ENCODE data around the gene FMNL3.

FMNL3 gene

DNA sequence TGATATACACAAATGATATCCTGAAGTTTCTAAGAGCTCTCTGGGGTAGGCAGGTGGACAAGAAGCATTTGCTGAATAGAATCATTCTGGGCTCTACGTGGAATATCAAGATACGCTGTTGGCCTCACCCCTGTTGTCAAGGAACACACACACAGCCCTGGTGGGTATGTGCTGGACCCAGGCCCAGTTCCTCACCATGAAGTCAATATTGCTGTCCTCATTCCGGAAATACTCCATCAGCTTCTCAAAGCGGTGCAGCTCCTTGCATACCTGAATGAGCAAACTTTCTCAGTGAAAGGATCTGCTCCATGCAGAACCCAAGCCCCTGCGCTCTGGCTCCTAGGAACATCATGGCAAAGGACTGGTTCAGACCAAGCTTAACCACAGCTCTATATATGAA is 52.5 kb downstream of the FMNL3 start:
- H3K4me3 ChIP-seq (ENCODE audit: low read length): no peak overlapping the region
- no peaks in the 10 kb centered on the region for H4K20me1 ChIP-seq (ENCODE audit: insufficient read depth, low read length)
- H3K9me3 ChIP-seq (replicated peaks; ENCODE audit: insufficient read depth, low read length): no peaks in the 10 kb centered on the region
- no peak overlapping the region for H3K9ac ChIP-seq (ENCODE audit: low read length)
- no peak overlapping the region for H3K4me2 ChIP-seq (ENCODE audit: low read depth, low read length)
- H3K27me3 ChIP-seq (replicated peaks; ENCODE audit: insufficient read depth, low read length): no peaks in the 10 kb centered on the region
- H3K79me2 ChIP-seq (ENCODE audit: low read length): no peaks in the 10 kb centered on the region
- no peak overlapping the region for H3K27ac ChIP-seq (ENCODE audit: low read length)
- H3K4me1 ChIP-seq (ENCODE audit: low read length): no peaks in the 10 kb centered on the region
- H3K36me3 ChIP-seq (replicated peaks; ENCODE audit: insufficient read depth, low read length): no peaks in the 10 kb centered on the region
- no peaks in the 10 kb centered on the region for H3F3A ChIP-seq (ENCODE audit: insufficient read depth, low read length)
- no peak overlapping the region for H2AFZ ChIP-seq (ENCODE audit: low read length)
- no peak for TF ChIP-seq EZH2phosphoT487 (IDR thresholded peaks at IDR 0.05; ENCODE audit: low read length)
- TF ChIP-seq EZH2 (optimal IDR thresholded peaks at IDR 0.05; ENCODE audit: low read depth, low read length): no peak
- TF ChIP-seq, protein P1, sequence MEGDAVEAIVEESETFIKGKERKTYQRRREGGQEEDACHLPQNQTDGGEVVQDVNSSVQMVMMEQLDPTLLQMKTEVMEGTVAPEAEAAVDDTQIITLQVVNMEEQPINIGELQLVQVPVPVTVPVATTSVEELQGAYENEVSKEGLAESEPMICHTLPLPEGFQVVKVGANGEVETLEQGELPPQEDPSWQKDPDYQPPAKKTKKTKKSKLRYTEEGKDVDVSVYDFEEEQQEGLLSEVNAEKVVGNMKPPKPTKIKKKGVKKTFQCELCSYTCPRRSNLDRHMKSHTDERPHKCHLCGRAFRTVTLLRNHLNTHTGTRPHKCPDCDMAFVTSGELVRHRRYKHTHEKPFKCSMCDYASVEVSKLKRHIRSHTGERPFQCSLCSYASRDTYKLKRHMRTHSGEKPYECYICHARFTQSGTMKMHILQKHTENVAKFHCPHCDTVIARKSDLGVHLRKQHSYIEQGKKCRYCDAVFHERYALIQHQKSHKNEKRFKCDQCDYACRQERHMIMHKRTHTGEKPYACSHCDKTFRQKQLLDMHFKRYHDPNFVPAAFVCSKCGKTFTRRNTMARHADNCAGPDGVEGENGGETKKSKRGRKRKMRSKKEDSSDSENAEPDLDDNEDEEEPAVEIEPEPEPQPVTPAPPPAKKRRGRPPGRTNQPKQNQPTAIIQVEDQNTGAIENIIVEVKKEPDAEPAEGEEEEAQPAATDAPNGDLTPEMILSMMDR (IDR thresholded peaks at IDR 0.05; ENCODE audit: low read length): no peak
- H3K9me2 ChIP-seq (replicated peaks; ENCODE audit: insufficient read depth, low read length): no peaks in the 10 kb centered on the region
- DNase-seq: no peak

DNA sequence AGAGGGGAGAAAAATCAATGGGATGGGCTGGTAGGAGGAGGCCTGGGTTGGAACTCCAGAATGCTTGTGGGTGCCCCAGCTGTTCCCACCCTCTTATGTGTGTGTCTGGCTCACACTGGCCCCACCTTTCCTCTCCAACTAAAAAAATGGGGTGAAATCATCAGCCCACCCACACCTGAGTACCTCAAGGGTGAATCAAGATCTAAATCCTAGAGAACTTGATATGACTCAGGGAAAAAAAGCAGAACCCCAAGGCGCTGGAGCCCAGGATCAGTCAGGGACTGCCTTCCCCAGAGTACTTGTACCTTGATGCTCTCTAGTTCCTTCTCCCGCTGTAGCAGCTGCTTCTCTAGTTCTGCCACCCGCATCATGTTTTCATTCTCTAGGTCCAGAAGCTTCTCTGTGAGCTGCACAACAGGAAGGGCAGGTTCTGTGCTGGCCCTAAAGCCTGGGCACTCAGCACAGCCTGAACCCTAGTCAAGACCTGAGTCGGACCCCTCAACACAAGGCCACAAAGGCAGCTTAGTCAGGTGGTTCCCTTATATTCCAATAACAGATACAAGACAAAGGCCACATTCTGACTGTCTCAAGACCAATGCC is 54.2 kb downstream of the FMNL3 start:
- H3K9me3 ChIP-seq (replicated peaks; ENCODE audit: insufficient read depth, low read length): no peaks in the 10 kb centered on the region
- no peaks in the 10 kb centered on the region for H3K9me2 ChIP-seq (replicated peaks; ENCODE audit: insufficient read depth, low read length)
- peaks cover 9% of the 10 kb centered on the region for H3F3A ChIP-seq (ENCODE audit: insufficient read depth, low read length)
- H3K4me1 ChIP-seq (ENCODE audit: low read length): peaks cover 14% of the 10 kb centered on the region
- no peak overlapping the region for H3K4me3 ChIP-seq (ENCODE audit: low read length)
- H2AFZ ChIP-seq (ENCODE audit: low read length): no peak overlapping the region
- no peaks in the 10 kb centered on the region for H3K27me3 ChIP-seq (replicated peaks; ENCODE audit: insufficient read depth, low read length)
- H3K4me2 ChIP-seq (ENCODE audit: low read depth, low read length): no peak overlapping the region
- H3K79me2 ChIP-seq (ENCODE audit: low read length): no peaks in the 10 kb centered on the region
- DNase-seq: no peak
- no peak overlapping the region for H3K9ac ChIP-seq (ENCODE audit: low read length)
- no peak overlapping the region for H3K27ac ChIP-seq (ENCODE audit: low read length)
- H3K36me3 ChIP-seq (replicated peaks; ENCODE audit: insufficient read depth, low read length): no peaks in the 10 kb centered on the region
- no peak for TF ChIP-seq EZH2phosphoT487 (IDR thresholded peaks at IDR 0.05; ENCODE audit: low read length)
- TF ChIP-seq, protein P1 (IDR thresholded peaks at IDR 0.05; ENCODE audit: low read length): no peak
- TF ChIP-seq EZH2 (optimal IDR thresholded peaks at IDR 0.05; ENCODE audit: low read depth, low read length): no peak
- no peaks in the 10 kb centered on the region for H4K20me1 ChIP-seq (ENCODE audit: insufficient read depth, low read length)

DNA sequence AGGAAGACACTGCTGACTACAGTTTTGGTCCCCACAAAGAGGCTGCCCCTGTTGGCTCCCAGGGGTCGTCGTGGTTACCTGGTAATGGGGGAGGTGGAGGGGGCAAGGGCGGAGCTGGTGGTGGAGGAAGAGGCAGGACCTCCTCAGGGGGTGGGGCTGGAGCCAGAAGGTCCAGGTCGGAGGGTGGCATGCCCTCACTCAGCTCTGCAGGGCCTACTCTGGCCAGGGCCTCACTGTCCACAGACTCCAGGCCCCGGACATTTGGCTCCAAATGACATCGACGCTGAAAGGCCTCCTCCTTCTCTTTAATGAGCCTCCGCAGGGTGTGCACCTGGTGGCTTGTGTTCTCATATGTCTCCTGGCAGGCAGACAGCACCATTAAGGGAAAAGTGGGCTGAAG is 55.4 kb downstream of the FMNL3 start:
- DNase-seq: no peak

More for the DNA sequence above, 55.4 kb downstream of the FMNL3 start:
- TF ChIP-seq, protein P1 (IDR thresholded peaks at IDR 0.05; ENCODE audit: low read length): no peak
- TF ChIP-seq EZH2phosphoT487 (IDR thresholded peaks at IDR 0.05; ENCODE audit: low read length): no peak
- no peak for TF ChIP-seq EZH2 (optimal IDR thresholded peaks at IDR 0.05; ENCODE audit: low read depth, low read length)
- H3K4me2 ChIP-seq (ENCODE audit: low read depth, low read length): no peak overlapping the region
- H2AFZ ChIP-seq (ENCODE audit: low read length): no peak overlapping the region
- H3K36me3 ChIP-seq (replicated peaks; ENCODE audit: insufficient read depth, low read length): no peaks in the 10 kb centered on the region
- no peaks in the 10 kb centered on the region for H3K9me2 ChIP-seq (replicated peaks; ENCODE audit: insufficient read depth, low read length)
- peaks cover 19% of the 10 kb centered on the region for H3K4me1 ChIP-seq (ENCODE audit: low read length)
- H3K9me3 ChIP-seq (replicated peaks; ENCODE audit: insufficient read depth, low read length): no peaks in the 10 kb centered on the region
- H3F3A ChIP-seq (ENCODE audit: insufficient read depth, low read length): peaks cover 9% of the 10 kb centered on the region
- H3K27me3 ChIP-seq (replicated peaks; ENCODE audit: insufficient read depth, low read length): no peaks in the 10 kb centered on the region
- H3K79me2 ChIP-seq (ENCODE audit: low read length): no peaks in the 10 kb centered on the region
- H4K20me1 ChIP-seq (ENCODE audit: insufficient read depth, low read length): no peaks in the 10 kb centered on the region
- no peak overlapping the region for H3K27ac ChIP-seq (ENCODE audit: low read length)
- no peak overlapping the region for H3K4me3 ChIP-seq (ENCODE audit: low read length)
- no peak overlapping the region for H3K9ac ChIP-seq (ENCODE audit: low read length)

Data from MM.1S (cell line).